GM10266 (cell line): ENCODE data around the gene CREBL2.
"Not testable (repeated sequence)": the region's sequence is repeated elsewhere in the genome, so short reads cannot be mapped to it uniquely, and the experiment has no call there.

ENCODE experiments used
- DNase-seq: peaks from one replicate; pipeline ENCODE4 v3.0.0; 2012; ENCODE audit errors: extremely low spot score
- CTCF ChIP-seq: IDR thresholded peaks from 2 replicates; pipeline ENCODE4 v1.5.1; 2012; ENCODE audit warnings: mild to moderate bottlenecking, low read depth; ENCODE audit not compliant: control insufficient read depth, insufficient read depth; ENCODE audit errors: missing control alignments

The CREBL2 gene

GRCh38 chr12:12577786-12578185 lies 33.9 kb upstream of the CREBL2 start:
- TF ChIP-seq CTCF = no peak

GRCh38 chr12:12580716-12581115 lies 31.0 kb upstream of the CREBL2 start:
- not testable (repeated sequence) for DNase-seq

More at GRCh38 chr12:12577786-12578185, 33.9 kb upstream of the CREBL2 start:
- DNase-seq = no peak

DNA sequence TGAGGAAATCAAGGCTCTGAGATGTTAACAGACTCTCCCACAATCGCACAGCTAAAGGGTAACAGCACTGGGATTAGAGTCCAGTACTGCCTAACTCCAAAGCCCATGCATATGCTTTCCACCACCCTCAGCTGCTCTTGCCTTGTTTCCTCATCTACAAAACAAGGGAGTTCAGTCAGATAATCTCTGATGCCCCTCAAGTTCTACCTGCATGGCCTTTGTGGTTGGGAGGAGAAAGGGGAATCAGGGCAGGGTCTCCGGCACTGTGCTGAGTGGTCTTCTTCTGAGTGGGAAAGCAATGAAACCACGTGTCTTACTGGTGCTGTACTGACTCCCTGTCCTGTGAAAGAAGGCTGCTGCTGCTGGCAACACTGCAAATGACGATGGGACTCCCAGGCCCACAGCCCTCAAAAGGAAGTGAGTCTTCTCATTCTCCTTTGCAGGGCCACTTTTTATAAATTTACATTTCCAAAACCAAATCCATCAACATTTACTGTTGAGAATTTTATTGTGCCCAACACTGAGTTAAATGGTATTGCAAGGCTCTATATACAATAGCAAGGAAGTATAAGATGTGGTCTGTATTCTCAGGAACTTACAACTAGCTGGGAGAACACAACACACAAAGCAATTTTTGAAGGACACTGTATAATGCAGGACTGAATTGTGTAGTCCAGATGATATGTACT lies 29.3 kb upstream of the CREBL2 start:
- DNase-seq = peak; percentile 44

GRCh38 chr12:12582895-12583303 lies 28.8 kb upstream of the CREBL2 start:
- peak; percentile 78 for DNase-seq
- TF ChIP-seq CTCF = no peak

More for the DNA sequence above, 29.3 kb upstream of the CREBL2 start:
- TF ChIP-seq CTCF = no peak

GRCh38 chr12:12583510-12584178 lies 28.0 kb upstream of the CREBL2 start:
- DNase-seq = no peak
- no peak for TF ChIP-seq CTCF

DNA sequence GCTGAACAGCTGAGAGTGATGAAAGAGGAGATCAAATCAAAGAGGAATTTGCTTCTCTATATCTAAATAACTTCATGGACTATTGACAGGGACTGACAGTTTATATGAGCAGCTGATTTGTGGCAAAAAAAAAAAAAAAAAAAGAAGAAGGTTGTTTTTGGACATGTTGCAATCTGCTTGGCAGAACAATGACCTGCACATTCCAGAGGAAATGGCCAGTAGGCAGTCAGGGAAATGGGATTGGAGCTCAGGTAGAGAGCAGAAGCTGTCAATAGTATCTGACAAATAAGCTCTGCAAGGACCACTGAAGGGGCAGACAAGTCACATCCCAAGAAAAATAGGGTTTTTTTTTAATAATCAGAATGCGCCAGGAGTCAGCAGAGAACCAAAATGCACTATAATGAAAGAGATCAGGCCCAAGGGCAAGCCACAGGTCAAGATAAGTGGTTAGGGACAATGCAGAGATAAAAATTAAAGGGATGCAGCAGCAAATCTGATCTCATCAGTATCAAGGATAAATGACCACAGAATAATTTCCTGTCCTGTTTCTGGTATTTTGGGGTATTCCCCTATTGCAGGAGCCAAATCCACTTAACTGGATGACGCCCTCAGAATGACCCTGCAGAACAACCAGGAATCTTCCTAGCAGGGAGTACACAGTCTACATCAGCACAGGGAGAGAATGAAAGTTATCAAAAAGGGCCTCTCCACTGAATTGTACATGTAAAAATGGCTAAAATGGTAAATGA lies 26.4 kb upstream of the CREBL2 start:
- no peak for DNase-seq
- TF ChIP-seq CTCF = no peak

DNA sequence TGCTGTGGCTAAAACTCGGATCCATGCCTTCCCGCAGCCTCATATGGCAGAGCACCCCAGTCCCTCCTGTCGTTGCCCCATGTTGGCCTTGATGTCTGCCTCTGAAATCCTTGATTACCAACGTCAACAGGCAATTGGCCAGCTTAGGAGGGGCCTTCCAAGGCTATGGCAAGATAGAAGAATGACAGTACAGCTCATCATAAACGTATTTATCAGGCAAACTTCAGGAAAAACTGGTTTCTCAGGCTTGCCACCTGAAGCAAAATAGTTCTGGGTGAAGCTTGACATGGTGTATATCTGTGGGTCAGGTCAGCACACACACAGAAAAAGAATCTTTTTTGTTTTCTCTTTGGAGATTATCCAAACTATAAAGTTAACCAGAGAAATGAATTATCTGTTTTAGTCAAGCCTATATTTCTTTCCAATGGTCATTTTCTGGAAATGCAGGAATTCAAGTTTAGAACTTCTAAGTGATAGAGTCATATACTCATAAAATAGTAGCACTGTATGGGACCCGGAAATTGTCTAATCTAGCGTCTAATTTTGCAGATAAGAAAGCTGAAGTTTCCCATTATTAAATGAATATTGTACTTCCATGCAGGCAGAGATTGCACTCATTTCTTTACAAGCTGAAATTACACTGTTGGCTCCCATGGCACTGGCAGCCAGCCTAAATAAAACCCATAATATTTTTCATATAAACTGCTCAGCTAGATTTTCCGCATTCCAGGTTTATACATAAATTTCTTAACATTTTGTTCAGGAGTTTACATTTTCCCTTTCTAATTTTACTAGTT lies 24.6 kb upstream of the CREBL2 start:
- no peak for TF ChIP-seq CTCF
- DNase-seq = no peak
